ENCODE results near the gene TFB1M.

TFB1M gene

DNA sequence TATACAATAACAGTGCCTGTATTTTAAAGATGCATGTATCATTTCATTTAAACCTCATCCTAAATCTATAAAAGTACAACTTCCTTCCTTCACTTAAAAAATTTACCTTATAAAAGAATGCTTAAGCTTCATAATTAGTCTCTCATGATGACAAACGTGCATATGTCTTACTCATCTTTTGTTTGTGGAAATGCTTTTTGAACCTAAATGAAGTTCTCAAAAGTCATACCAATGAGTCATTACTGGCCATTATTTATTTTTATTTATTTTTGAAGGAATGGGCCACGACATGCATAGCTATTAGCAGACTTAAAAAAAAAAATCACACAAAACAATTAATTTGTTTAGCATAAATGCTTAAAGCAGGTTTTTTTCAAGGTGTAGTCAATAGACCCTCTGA, 3.7 kb downstream of the TFB1M start:
- Histone ChIP-seq H3K4me3 (ENCODE audit: insufficient read length, low read depth) (no peak overlapping the region), H3K27me3 (ENCODE audit: insufficient read depth, insufficient read length) (no peaks in the 10 kb centered on the region), H3K36me3 (ENCODE audit: insufficient read depth, insufficient read length, low read length) (peaks cover 59% of the 10 kb centered on the region), H3K9ac (ENCODE audit: insufficient read length, low read depth) (no peak overlapping the region), H3K4me1 (ENCODE audit: insufficient read depth, insufficient read length) (no peaks in the 10 kb centered on the region), H3K9me3 (ENCODE audit: insufficient read depth, low read length) (no peaks in the 10 kb centered on the region)
- DNase-seq (ENCODE audit: low read depth, low spot score): no peak
- TF ChIP-seq YY1 (IDR thresholded peaks at IDR 0.05; ENCODE audit: insufficient read depth, insufficient read length) (no peak), ZNF274 (IDR thresholded peaks at IDR 0.05; ENCODE audit: low read depth, low read length) (no peak), SUZ12 (IDR thresholded peaks at IDR 0.05; ENCODE audit: extremely low read depth, insufficient read depth, insufficient read length) (no peak)

DNA sequence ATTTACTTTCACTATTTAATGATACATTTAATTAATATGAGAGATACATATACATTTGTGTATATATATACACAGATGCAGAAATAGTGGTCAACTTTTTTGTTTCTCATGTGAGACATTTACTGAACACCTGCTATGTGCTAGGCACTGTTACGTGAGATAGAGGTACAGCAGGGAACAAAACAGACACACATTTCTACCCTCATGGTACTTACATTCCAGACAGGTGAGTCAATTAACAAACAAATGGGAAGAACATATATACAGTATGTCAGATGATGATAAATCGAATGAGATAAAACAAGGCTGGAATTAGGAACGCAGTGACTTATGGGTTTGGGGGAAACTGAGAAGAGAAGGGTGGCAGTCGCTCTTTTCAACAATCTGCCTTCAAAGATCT, 5.1 kb downstream of the TFB1M start:
- peaks cover 59% of the 10 kb centered on the region for H3K36me3 ChIP-seq (ENCODE audit: insufficient read depth, insufficient read length, low read length)

DNA sequence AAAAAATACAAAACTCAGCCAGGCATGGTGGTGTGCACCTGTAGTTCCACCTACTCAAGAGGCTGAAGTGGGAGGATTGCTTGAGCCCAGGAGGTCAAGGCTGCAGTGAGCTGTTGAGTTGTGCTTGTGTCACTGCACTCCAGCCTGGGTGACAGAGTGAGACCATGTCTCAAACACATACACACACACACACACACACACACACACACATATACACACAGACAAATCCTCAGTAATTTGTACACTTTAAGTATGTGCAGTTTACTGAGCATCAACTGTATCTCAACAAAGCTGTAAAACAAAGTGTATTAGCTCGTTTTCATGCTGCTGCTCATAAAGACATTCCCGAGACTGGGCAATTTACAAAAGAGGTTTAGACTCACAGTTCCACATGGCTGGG, 7.3 kb downstream of the TFB1M start:
- TF ChIP-seq ZNF274 (IDR thresholded peaks at IDR 0.05; ENCODE audit: low read depth, low read length): no peak
- TF ChIP-seq SUZ12 (IDR thresholded peaks at IDR 0.05; ENCODE audit: extremely low read depth, insufficient read depth, insufficient read length): no peak
- no peak for TF ChIP-seq YY1 (IDR thresholded peaks at IDR 0.05; ENCODE audit: insufficient read depth, insufficient read length)
- H3K4me1 ChIP-seq (ENCODE audit: insufficient read depth, insufficient read length): no peaks in the 10 kb centered on the region
- H3K9ac ChIP-seq (ENCODE audit: insufficient read length, low read depth): no peak overlapping the region
- no peaks in the 10 kb centered on the region for H3K9me3 ChIP-seq (ENCODE audit: insufficient read depth, low read length)
- no peak overlapping the region for H3K4me3 ChIP-seq (ENCODE audit: insufficient read length, low read depth)
- peaks cover 56% of the 10 kb centered on the region for H3K36me3 ChIP-seq (ENCODE audit: insufficient read depth, insufficient read length, low read length)
- H3K27me3 ChIP-seq (ENCODE audit: insufficient read depth, insufficient read length): no peaks in the 10 kb centered on the region
- no peak for DNase-seq (ENCODE audit: low read depth, low spot score)

More for the DNA sequence above, 5.1 kb downstream of the TFB1M start:
- H3K9me3 ChIP-seq (ENCODE audit: insufficient read depth, low read length): no peaks in the 10 kb centered on the region
- no peak for TF ChIP-seq SUZ12 (IDR thresholded peaks at IDR 0.05; ENCODE audit: extremely low read depth, insufficient read depth, insufficient read length)
- TF ChIP-seq ZNF274 (IDR thresholded peaks at IDR 0.05; ENCODE audit: low read depth, low read length): no peak
- H3K9ac ChIP-seq (ENCODE audit: insufficient read length, low read depth): no peak overlapping the region
- H3K27me3 ChIP-seq (ENCODE audit: insufficient read depth, insufficient read length): no peaks in the 10 kb centered on the region
- DNase-seq (ENCODE audit: low read depth, low spot score): no peak
- H3K4me1 ChIP-seq (ENCODE audit: insufficient read depth, insufficient read length): no peaks in the 10 kb centered on the region
- H3K4me3 ChIP-seq (ENCODE audit: insufficient read length, low read depth): no peak overlapping the region

DNA sequence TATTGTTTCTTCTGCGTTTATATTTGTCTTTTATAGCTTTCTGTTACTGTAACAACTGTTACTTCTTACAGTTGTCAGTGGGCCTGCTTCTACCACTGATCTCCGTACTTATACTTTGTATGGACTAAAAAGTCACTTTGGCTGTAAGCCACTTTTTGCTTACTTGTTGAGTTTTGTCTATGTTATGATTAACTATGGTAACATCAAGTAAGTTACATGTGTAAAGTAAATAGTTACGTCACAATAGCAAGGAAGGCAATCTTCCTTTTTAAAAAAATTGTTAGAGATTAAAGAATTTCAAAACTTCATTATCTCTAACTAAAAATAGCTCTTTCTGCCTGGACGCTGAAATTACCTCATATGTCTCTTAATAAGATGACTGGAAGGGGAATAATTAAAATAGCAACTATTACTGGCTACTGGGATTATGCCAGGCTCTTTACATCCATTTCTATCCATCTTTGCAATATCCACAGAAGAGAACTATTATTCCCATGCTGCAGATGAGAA, 10.9 kb downstream of the TFB1M start:
- no peak overlapping the region for H3K4me3 ChIP-seq (ENCODE audit: insufficient read length, low read depth)
- H3K36me3 ChIP-seq (ENCODE audit: insufficient read depth, insufficient read length, low read length): peaks cover 41% of the 10 kb centered on the region
- no peaks in the 10 kb centered on the region for H3K4me1 ChIP-seq (ENCODE audit: insufficient read depth, insufficient read length)
- no peaks in the 10 kb centered on the region for H3K9me3 ChIP-seq (ENCODE audit: insufficient read depth, low read length)
- no peak overlapping the region for H3K9ac ChIP-seq (ENCODE audit: insufficient read length, low read depth)
- no peak for DNase-seq (ENCODE audit: low read depth, low spot score)
- TF ChIP-seq ZNF274 (IDR thresholded peaks at IDR 0.05; ENCODE audit: low read depth, low read length) (no peak), YY1 (IDR thresholded peaks at IDR 0.05; ENCODE audit: insufficient read depth, insufficient read length) (no peak), SUZ12 (IDR thresholded peaks at IDR 0.05; ENCODE audit: extremely low read depth, insufficient read depth, insufficient read length) (no peak)
- H3K27me3 ChIP-seq (ENCODE audit: insufficient read depth, insufficient read length): no peaks in the 10 kb centered on the region

DNA sequence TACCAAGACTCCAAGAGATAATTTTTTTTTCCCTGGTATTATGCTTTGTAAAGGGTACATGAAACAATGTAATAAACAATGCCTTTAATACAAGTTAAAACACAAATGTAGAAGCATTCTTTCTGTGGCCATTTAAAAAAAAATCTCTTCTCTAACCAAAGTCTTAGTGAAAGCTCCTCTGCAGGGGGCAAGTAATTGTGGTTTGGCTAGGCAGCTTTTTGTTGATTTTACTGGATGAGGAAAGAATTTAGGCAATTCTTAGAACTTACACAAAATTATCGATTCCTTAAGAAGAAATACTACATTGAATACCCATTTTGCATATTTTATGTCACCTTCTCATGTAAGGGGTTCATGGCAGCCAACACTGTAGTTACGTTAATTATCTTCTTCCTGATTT, 12.4 kb downstream of the TFB1M start:
- no peak for DNase-seq (ENCODE audit: low read depth, low spot score)
- TF ChIP-seq ZNF274 (IDR thresholded peaks at IDR 0.05; ENCODE audit: low read depth, low read length) (no peak), SUZ12 (IDR thresholded peaks at IDR 0.05; ENCODE audit: extremely low read depth, insufficient read depth, insufficient read length) (no peak), YY1 (IDR thresholded peaks at IDR 0.05; ENCODE audit: insufficient read depth, insufficient read length) (no peak)
- no peaks in the 10 kb centered on the region for H3K4me1 ChIP-seq (ENCODE audit: insufficient read depth, insufficient read length)
- no peak overlapping the region for H3K9ac ChIP-seq (ENCODE audit: insufficient read length, low read depth)
- H3K4me3 ChIP-seq (ENCODE audit: insufficient read length, low read depth): no peak overlapping the region
- H3K36me3 ChIP-seq (ENCODE audit: insufficient read depth, insufficient read length, low read length): peaks cover 34% of the 10 kb centered on the region
- H3K27me3 ChIP-seq (ENCODE audit: insufficient read depth, insufficient read length): no peaks in the 10 kb centered on the region
- no peaks in the 10 kb centered on the region for H3K9me3 ChIP-seq (ENCODE audit: insufficient read depth, low read length)

DNA sequence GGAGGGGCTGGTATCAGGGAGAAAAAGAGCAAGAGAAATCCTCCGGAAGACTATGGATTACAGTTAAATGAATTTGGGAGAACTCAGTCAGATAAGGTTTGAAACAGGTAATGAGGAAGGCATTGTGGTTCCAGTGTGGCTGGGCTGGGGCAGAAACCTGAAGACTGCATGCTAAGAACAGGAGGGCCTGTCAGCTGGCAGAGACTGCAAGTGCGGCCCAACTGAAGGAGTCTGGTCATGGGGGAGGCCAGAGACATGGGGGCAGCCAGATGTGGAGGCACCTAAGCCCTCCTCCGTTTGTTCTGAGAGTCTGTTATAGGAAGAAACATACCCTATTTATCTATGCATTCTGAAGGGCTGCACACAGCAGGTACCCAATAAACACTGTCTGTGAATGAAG, 16.6 kb downstream of the TFB1M start:
- no peaks in the 10 kb centered on the region for H3K4me1 ChIP-seq (ENCODE audit: insufficient read depth, insufficient read length)
- H3K9me3 ChIP-seq (ENCODE audit: insufficient read depth, low read length): no peaks in the 10 kb centered on the region
- H3K9ac ChIP-seq (ENCODE audit: insufficient read length, low read depth): no peak overlapping the region
- no peaks in the 10 kb centered on the region for H3K27me3 ChIP-seq (ENCODE audit: insufficient read depth, insufficient read length)
- H3K4me3 ChIP-seq (ENCODE audit: insufficient read length, low read depth): no peak overlapping the region
- DNase-seq (ENCODE audit: low read depth, low spot score): no peak
- H3K36me3 ChIP-seq (ENCODE audit: insufficient read depth, insufficient read length, low read length): peaks cover 50% of the 10 kb centered on the region
- TF ChIP-seq YY1 (IDR thresholded peaks at IDR 0.05; ENCODE audit: insufficient read depth, insufficient read length) (no peak), SUZ12 (IDR thresholded peaks at IDR 0.05; ENCODE audit: extremely low read depth, insufficient read depth, insufficient read length) (no peak), ZNF274 (IDR thresholded peaks at IDR 0.05; ENCODE audit: low read depth, low read length) (no peak)

DNA sequence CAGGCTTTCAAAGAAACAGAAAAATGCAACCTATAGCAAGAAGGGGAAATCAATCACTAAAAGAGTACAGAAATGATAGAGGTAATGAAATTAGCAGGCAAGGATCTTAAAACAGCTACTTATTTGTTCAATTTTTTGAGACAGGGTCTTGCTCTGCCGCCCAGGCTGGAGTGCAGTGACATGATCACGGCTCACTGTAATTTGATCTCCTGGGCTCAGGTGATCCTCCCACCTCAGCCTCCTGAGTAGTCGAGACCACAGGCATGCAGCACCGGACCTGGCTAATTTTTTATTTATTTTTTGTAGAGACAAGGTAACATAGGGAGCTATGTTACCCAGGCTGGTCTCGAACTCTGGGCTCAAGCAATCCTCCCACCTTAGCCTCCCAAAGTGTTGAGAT, 21.6 kb downstream of the TFB1M start:
- DNase-seq (ENCODE audit: low read depth, low spot score): no peak
- Histone ChIP-seq H3K4me3 (ENCODE audit: insufficient read length, low read depth) (no peak overlapping the region), H3K4me1 (ENCODE audit: insufficient read depth, insufficient read length) (no peaks in the 10 kb centered on the region), H3K9ac (ENCODE audit: insufficient read length, low read depth) (no peak overlapping the region), H3K36me3 (ENCODE audit: insufficient read depth, insufficient read length, low read length) (peaks cover 61% of the 10 kb centered on the region), H3K9me3 (ENCODE audit: insufficient read depth, low read length) (no peaks in the 10 kb centered on the region), H3K27me3 (ENCODE audit: insufficient read depth, insufficient read length) (no peaks in the 10 kb centered on the region)
- TF ChIP-seq SUZ12 (IDR thresholded peaks at IDR 0.05; ENCODE audit: extremely low read depth, insufficient read depth, insufficient read length) (no peak), ZNF274 (IDR thresholded peaks at IDR 0.05; ENCODE audit: low read depth, low read length) (no peak), YY1 (IDR thresholded peaks at IDR 0.05; ENCODE audit: insufficient read depth, insufficient read length) (no peak)
